HG03571 (cell line): ENCODE measurements around the gene GRK4.

ENCODE experiments used
- ATAC-seq: cut with Tn5 transposase; IDR thresholded peaks from one replicate; pipeline ENCODE4 v1.9.1; 2021; ENCODE audit not compliant: unreplicated experiment

Gene GRK4

DNA sequence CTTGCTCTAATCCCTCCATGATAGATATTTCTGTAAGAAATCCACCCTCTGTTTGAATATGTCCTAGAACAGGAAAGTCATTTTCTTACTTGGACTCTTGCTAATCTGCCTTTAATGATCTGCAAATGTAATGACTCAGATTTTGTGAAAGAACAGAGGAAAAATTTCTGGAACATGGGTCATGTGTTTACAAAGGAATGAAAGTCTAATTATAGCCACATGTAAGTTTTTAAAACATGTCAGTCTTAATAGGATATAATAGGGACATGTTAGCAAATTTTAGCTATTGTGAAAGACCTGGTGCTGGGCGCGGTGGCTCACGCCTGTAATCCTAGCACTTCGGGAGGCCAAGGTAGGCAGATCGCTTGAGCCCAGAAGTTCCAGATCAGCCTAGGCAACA lies 47.6 kb downstream of the GRK4 start:
- no peak for ATAC-seq

DNA sequence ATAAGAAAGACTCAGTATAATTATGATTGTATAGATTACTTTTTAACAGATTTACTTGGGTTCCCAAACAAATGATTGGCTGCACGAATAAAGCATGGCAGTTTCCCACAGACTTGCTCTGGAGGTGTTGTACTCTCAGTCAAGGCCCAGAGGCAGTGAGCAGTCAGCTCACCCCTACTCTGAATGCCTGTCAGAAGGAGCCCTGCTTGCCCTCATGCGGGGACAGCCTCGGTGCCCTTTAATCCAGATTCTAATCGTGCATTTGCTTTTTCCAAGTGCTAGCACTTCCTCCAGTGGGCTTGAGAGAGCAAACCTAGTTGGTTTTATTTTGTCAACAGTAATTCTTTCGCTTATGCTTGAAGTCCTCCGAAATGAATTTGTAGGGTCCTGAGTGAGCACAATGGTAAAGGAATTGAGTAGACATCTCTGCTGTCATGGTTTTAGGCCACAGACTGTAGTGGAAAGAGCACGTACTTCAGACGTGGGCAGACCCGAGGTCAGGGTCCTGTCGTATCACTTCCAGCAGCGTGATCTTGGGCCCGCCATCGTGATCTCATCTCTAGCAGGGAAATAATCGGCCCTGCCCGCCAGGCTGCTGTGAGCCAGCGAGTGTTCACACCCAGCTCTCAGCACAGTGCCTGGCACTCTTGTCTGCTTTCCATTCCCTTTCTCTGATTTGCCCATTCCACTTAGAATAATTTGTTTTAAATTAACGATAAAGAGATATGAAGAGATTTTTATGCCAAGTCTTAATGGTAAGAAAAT lies 48.3 kb downstream of the GRK4 start:
- no peak for ATAC-seq

DNA sequence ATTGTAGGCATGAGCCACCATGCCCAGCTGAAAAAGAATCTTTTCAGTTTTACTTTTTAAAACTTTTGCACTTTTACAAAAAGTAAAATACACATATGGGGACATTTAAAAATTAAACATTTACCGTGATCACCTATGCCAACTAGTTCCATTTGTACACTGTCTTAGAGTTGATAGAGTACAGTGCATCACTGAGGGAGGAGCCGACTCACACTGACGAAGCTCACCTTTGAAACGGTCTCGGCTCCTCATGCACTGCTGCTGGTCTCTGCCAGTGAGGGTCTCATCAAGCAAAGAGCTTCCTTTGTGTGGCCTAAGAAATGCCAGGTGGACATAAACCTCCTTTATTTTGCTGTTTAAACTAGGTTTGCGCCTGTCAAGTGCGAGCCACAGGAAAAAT lies 50.0 kb downstream of the GRK4 start:
- ATAC-seq: no peak

- no peak for ATAC-seq
Observed at GRCh38 chr4:3013839-3014350, 50.5 kb downstream of the GRK4 start.

GRCh38 chr4:3016961-3017360 lies 53.6 kb downstream of the GRK4 start:
- no peak for ATAC-seq

DNA sequence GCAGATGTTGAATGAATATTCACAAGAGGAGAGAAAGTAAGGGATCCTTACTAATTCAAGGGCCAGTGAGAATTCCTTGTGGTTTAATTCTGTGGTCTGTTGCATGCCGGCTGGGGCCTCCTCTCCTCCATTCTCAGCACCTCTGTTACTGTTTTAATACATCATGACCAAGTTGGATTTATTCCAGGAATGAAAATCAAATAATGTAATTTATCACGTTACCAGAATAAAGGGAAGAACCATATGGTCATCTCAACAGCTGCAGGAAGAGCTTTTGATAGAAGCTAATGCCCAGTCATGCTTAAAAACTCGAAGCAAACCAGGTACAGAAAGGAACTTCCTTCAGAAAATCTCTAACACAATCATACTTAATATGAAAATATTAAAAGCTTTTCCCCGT lies 54.1 kb downstream of the GRK4 start:
- no peak for ATAC-seq

- no peak for ATAC-seq
Observed at GRCh38 chr4:3019145-3019846, 55.9 kb downstream of the GRK4 start.

GRCh38 chr4:3021127-3021526 lies 57.8 kb downstream of the GRK4 start:
- ATAC-seq: no peak

GRCh38 chr4:3021627-3022026 lies 58.3 kb downstream of the GRK4 start:
- no peak for ATAC-seq

GRCh38 chr4:3022112-3022511 lies 58.7 kb downstream of the GRK4 start:
- ATAC-seq: no peak

GRCh38 chr4:3022651-3023050 lies 59.3 kb downstream of the GRK4 start:
- ATAC-seq: no peak

DNA sequence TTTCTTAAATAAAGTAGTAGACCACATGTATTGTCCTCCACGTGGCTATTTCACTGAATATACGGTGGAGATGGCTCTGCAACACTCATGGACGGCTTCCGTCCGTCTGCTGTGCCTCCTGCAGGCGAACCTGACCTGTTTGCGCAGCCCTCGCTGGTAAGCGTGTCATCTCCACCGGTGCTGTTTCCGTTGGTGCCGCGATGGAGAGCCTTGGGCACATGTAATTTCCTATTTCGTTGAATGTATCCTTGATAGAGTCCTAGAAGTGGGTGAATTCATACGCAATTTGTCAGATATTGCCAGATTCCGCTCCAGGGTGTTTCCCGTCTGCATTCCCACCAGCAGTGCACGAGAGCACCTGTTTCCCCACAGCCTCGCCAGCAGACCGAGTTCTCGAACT lies 62.5 kb downstream of the GRK4 start:
- no peak for ATAC-seq

DNA sequence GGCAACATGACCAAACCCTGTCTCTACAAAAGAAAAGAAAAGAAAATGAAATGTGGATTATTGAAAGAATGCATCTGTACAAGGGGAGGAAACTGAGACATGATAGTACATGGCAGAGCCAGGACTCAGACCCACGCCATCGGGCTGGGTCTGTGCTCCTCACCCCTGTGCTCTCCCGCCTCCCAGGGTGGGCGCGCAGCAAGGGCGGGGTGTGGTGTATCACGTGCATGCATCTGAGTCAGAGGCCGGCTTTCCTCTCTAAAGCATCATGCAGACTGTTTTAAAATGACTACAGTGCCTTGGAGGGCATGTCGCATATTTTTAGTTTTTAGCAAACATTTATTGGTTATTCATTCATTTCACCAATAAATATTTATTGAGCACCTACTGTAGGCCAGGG lies 63.2 kb downstream of the GRK4 start:
- ATAC-seq: no peak

DNA sequence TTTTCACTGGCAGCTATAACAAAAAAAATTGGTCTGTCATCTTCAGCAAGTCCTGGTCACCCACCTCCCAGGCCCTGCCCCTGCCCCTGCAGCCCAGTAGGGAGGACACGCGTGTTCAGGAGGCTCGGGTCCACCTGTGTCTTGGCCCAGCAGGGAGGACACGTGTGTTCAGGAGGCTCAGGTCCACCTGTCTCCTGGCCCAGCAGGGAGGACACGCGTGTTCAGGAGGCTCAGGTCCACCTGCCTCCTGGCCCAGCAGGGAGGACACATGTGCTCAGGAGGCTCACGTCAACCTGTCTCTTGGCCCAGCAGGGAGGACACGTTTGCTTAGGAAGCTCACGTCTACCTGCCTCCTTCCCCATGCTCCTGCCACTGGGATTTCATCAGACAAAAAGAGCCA lies 66.1 kb downstream of the GRK4 start:
- ATAC-seq: no peak

GRCh38 chr4:3030566-3031356 lies 67.4 kb downstream of the GRK4 start:
- no peak for ATAC-seq

DNA sequence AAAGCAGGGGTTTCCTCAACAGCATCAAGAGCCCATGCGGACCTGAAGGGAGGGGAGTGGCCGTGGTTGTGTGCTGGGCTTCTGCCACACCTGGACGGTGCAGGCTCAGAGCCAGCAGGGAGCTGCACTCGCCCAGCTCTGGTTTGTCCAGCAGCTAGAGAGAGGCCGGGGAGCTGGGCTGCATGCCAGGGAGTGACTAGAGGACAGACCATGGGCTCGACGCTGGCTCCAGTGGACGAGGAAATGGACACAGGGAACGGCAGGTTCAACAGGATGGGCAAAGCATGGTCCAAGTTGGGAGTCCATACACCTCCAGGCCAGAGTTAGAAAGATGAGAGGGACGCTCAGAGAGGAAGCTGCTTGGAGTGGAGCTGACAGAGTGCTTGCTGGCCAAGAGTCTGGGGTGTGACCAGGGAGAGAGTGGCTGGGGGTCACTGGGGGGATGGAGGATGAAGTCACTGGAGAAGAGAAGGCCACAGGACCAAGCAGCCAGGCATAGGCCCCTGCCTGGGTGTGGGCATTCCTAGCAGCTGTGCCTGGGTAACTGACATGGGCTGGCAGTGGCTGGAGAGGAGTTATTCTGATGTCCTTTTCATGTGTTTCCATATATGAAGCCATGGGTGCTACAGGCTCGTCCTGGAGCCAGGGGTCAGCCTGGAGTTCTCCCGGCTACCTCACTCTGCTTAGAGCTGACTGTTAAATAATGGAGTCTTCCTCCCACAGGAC lies 68.1 kb downstream of the GRK4 start:
- ATAC-seq: no peak

GRCh38 chr4:3034231-3034630 lies 70.9 kb downstream of the GRK4 start:
- ATAC-seq: no peak

DNA sequence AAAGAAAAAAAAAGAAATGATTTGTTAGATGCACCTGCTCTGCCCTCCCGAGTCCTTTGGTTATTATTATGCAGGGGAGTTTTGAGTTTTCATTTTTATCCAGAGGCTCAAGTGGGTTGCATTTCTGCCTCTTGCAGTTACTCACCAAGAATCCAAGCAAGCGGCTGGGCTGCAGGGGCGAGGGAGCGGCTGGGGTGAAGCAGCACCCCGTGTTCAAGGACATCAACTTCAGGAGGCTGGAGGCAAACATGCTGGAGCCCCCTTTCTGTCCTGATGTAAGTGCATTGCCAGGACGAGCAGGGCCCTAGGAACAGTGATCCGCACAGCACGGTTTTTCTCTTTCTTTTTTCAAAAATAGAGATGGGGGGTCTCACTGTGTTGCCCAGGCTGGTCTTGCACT lies 71.9 kb downstream of the GRK4 start:
- ATAC-seq: no peak

DNA sequence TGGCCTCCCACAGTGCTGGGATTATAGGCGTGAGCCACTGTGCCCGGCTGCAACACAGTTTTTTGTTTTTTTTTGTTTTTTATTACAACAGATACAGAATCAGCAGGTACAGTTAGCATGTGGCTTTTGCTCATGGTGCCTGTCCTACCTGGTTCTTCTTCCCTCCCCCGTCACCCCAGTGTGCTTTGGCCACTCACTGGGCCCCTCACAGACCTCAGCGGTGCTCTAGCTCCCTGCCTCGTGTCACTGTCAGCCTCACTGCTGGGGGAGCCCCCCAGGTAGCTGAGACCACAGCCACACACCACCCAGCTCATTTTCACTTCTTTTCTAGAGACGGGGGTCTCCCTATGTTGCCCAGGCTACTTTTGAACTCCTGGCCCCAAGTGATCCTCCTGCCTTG lies 72.3 kb downstream of the GRK4 start:
- no peak for ATAC-seq

DNA sequence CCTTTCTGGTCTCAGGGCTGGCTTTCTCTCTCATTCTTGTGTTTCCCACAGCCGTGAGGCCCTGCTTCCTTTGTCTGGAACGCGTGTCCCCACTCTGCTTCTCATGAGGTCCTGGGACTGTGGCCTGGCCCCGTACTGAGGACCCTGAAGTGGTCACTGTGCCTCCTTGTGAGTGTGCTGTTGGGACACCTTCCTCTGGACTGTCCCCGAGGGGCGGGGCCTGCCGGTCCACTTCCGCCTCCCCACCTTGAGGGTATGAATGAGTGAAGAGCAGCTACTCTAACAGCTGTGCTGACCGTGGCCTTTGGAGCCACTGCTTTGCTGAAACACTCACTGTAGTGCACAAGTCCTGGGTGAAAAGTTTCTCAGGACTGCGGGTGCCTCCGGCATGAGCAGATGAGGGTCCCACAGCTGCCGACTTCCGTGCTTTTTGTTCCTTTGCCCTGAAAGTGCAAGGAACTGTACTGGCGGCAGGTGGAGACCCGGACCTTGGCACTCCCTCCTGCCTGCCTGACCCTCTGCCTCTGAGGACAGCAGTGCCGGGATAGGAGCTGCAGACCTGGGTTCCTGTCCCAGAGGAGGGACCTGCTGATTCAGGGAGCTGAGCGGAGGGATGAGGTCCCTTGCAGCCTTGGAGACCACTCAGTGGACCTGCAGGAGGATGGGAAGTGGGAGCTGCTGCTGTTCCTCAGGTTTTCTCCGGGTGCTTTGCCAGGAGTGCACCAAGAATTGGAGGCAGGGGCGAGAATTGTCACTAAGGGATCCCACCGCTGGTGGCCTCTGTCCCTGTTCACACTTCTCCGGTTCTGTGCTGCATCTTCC lies 73.0 kb downstream of the GRK4 start:
- ATAC-seq: no peak
